ENCODE measurements around the gene COMP.

DNA sequence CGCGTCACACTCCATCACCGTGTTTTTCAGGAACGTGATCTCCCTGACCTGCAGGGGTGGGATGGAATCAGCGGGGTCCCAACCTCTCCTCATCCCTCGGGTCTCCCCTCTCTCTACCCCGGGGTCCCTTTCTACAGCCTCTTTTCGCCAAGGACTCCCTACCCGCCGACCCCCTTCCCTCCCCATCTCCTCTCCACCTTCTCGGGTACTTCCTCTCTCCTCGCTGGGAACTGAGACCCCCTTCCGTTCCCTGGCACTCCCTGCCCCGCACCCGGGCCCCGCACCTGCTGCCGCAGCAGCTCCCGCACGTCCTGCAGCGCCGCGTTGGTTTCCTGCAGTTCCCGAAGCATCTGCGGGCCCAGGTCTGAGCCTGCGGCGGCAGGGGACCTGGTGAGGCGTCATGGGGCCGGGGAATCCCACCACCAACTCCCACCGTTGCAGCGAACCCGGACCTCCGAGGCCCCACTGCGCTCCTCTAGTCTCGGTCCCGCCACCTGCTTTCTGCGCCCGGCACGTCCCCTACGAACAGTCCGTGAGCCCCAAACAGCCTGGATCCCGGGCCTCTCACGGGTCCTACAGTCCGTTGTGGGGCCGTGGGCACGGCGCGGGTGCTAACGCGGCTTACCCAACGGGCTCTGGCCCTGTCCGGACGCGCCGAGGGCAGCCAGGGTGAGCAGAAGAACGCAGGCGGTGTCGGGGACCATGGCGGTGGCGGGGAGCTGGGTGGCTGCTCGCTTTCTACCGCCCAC, at the start of gene COMP:
- no peak for TF ChIP-seq POLR2A (IDR thresholded peaks at IDR 0.05)
- TF ChIP-seq, protein P1, sequence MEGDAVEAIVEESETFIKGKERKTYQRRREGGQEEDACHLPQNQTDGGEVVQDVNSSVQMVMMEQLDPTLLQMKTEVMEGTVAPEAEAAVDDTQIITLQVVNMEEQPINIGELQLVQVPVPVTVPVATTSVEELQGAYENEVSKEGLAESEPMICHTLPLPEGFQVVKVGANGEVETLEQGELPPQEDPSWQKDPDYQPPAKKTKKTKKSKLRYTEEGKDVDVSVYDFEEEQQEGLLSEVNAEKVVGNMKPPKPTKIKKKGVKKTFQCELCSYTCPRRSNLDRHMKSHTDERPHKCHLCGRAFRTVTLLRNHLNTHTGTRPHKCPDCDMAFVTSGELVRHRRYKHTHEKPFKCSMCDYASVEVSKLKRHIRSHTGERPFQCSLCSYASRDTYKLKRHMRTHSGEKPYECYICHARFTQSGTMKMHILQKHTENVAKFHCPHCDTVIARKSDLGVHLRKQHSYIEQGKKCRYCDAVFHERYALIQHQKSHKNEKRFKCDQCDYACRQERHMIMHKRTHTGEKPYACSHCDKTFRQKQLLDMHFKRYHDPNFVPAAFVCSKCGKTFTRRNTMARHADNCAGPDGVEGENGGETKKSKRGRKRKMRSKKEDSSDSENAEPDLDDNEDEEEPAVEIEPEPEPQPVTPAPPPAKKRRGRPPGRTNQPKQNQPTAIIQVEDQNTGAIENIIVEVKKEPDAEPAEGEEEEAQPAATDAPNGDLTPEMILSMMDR (IDR thresholded peaks at IDR 0.05), result no peak
